ENCODE measurements around the gene PHOX2A.

GRCh38 chr11:72234514-72234830 lies 9.5 kb downstream of the PHOX2A start:
- TF ChIP-seq CTCF (IDR thresholded peaks at IDR 0.05; ENCODE audit: insufficient read depth, low read depth, low read length) (no peak), EZH2 (IDR thresholded peaks at IDR 0.05; ENCODE audit: insufficient read depth, low read length) (no peak)
